ENCODE measurements around the gene FAM174C. TPM values are rescaled to one million over a fixed set of nuclear protein-coding genes. Genes with fewer than 3 reads are reported as not detected.
"Not testable (repeated sequence)": the region's sequence is repeated elsewhere in the genome, so short reads cannot be mapped to it uniquely, and the experiment has no call there.

FAM174C gene
- total RNA-seq, 1 experiment from 2014 or later, result 90.5 TPM

DNA sequence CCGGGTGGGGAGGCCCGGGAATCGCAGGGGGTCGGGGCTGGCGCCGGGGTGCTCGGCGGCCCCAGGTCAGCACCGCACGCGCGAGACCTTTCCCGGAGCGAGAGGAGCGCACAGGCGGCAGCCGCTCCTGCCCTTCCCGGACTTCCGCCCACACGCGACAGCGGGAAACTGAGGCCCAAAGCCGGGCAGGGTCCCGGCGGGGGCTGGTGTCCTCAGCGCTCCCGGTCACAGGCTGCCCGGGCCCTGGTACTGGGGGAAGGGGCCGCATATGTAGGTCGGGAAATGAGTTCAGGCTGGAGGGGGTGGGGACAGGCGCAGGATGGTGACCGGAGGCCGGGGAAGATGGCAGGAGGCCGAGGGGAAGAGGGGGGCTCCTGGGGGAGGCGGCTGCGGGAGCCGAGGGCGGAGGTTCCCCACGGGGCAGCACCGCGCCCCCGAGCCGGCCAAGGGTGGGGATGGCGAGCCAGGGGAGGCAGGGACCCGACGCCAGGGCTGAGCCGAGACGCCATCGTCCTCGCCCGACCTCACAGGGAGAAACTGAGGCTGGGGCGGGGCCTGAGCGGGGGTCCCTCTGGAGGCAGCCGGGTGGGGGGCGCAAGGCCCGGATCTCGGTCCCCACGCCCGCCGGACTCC is 38.2 kb upstream of the FAM174C start:
- no peak for DNase-seq (ENCODE audit: low spot score)

DNA sequence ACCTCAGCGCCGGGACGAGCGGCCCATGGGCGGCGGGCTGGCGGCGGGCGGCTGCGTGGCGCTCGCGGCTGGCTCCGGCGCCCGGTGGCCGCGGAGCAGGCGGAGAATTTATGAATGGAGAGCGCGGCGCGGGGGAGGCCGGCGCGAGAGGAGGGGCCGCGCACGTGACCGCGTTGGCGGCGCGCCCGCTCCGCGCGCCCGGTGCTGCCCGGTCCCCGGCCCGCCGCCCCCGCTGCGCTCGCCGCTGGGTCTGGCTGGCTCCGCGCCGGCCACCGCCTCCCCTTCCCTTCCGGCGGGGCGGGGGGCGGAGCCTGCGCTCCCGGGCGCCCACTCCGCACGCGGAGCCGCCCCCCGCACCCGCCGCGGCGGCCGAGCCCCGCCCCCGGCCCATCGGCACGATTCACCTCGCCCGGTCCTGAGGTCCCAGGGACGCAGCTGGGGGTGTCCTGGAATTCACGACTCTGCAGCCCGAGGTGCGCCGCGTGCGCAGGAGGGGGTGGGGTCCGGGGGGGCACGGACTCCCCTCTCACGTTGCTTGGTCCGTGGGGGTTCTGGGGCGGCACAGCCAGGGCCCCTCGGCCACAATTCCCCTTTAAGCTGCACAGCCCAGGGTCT is 37.5 kb upstream of the FAM174C start, which contains the start of gene CBARP:
CBARP (minus strand) TSS at position 252 of the 615 bp plus-strand sequence. CDS start 1,905 bp downstream, outside the sequence.
- no peak for DNase-seq (ENCODE audit: low spot score)

DNA sequence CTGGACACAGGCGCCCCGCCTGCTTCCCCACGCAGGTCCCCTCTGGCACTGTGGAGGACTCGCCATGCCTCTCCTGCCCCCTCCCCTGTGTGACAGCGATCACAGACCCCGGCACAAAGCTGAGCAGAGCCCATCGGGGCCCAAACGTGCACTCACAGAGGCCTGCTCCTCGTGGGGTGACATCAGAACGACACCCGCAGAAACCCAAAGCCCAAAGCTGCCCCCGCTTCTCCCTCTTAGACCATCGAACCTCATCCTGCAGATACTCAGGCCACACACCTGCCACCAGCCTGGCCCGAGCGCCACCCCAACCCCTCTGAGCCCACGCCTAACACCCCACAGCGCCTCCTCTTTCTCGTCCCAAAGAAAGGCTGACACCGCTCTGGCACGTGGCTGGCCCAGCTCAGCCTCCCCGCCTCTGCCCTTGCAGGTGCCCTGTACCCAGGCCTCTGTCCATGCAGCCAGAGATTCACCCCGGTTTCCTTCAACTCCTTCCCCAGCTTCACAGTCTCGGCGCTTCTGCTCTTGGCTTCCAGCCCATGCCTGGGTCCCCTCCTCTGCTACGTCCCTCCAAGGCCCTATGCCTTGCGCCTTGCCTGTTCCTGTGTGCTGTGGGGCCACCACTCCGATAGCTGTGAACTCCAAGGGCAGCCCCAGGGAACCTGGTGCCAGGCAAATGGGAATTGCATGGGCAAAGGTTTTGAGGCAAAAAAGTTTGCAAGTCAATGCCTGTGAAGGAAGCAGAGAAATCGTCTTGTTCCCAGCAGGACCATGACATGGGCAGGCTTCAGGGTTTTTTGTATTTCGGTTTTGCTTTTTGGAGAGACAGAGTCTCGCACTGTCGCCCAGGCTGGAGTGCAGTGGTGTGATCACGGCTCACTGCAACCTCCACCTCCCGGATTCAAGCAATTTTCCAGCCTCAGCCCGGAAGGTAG is 36.7 kb upstream of the FAM174C start:
- no peak for DNase-seq (ENCODE audit: low spot score)

DNA sequence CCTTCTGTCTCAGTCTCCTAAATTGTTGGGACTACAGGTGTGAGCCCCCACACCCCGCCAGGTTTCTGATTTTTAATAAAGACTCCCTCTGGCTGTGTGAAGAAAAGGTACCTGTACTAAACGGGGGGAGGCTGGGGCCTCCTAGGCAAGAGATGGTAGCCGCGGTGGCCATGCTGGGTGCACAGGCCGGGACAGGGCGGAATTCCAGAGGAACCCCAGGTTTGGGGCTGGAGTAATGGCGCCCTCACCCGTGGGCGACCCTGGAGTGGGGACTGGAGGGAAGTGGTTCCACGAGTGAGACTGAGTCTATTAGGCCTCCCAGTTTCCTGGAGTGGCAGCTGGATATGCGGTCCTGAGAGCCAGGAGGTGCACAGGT is 35.9 kb upstream of the FAM174C start:
- DNase-seq (ENCODE audit: low spot score), result no peak

DNA sequence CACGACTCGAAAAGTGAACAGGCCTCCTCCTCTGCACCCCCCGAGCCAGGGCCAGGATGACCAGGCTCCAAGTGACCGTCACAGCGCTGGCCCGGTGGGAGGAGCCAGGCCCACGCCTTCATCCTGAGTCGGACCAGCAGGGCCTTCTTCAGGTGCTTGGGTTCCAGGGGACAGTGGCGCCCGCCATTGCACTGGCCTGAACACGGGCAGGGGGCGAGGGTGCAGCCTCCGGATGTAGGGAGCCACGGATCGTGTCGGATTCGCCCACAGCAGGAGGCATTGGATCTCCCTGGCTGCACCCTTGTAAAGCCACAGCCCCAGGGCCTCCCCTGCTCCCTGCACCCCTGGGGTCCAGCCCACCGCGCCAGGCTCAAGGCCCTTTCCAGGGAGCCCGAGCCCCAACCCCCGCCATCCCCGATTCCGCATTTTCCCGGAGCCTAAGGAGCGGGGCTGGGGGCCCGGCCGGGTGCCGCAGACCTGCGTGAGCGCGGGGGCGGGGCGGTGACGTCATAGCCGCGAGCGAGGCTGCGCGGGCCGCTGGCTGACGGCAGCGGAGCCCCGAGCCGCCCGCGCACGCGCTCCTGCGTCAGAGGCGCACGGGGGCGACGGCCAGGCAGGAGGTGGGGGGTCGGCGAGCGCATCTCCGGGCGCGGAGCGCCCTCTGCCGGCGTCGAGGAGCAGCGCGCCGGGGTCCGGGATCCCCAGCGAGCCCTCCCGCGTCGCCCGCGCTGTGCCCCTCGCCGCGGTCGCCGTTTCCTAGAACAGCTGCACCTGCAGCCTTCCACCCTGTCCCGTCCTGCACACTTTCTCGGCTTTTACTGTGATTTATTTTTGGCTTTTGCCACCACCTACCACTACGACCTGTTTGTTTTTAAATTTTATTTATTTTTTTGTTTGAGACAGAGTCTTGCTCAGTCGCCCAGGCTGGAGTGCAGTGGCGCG is 35.3 kb upstream of the FAM174C start:
- peak; percentile 70 for DNase-seq (ENCODE audit: low spot score)

DNA sequence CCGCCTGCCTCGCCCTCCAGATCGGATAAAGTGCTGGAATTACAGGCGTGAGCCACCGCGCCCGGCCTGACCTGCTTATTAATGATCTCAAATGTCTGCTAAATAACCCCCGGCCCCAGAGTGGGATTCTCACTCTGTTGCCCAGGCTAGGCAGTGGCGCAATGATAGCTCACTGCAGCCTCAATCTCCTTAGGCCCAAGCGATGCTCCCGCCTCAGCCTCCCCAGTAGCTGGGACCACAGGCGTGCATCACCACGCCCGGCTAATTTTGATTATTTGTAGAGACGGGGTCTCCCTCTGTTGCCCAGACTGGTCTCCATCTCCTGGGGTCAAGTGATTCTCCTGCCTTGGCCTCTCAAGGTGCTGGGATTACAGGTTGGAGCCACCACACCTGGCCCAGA is 34.4 kb upstream of the FAM174C start:
- no peak for DNase-seq (ENCODE audit: low spot score)

DNA sequence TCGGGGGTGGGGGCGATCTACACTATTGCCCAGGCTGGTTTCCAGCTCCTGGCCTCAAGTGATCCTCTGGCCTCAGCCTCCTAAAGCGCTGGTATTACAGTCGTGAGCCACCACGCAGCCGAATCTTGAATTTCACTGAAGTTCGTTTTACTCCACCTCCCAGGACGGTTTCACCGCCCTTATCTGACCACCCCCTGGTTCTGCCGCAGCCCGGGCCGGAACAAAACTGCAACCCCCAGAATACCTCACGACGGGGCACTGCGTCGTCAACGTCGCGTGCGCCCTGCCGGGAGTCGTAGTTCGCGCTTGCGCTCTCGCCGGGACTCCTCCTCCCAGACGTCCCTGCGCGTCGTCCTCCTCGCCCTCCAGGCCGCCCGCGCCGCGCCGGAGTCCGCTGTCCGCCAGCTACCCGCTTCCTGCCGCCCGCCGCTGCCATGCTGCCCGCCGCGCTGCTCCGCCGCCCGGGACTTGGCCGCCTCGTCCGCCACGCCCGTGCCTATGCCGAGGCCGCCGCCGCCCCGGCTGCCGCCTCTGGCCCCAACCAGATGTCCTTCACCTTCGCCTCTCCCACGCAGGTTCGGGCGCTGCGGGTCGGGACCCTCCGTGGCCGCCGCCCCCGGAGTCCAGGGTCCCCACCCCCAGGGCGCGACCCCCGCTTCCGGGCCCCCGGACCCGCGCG is 33.8 kb upstream of the FAM174C start, which contains the start of gene ATP5F1D:
ATP5F1D (plus strand) TSS at position 335 of the 679 bp plus-strand sequence; CDS start at position 435, 100 bp downstream.
- DNase-seq (ENCODE audit: low spot score), result peak; percentile 91

DNA sequence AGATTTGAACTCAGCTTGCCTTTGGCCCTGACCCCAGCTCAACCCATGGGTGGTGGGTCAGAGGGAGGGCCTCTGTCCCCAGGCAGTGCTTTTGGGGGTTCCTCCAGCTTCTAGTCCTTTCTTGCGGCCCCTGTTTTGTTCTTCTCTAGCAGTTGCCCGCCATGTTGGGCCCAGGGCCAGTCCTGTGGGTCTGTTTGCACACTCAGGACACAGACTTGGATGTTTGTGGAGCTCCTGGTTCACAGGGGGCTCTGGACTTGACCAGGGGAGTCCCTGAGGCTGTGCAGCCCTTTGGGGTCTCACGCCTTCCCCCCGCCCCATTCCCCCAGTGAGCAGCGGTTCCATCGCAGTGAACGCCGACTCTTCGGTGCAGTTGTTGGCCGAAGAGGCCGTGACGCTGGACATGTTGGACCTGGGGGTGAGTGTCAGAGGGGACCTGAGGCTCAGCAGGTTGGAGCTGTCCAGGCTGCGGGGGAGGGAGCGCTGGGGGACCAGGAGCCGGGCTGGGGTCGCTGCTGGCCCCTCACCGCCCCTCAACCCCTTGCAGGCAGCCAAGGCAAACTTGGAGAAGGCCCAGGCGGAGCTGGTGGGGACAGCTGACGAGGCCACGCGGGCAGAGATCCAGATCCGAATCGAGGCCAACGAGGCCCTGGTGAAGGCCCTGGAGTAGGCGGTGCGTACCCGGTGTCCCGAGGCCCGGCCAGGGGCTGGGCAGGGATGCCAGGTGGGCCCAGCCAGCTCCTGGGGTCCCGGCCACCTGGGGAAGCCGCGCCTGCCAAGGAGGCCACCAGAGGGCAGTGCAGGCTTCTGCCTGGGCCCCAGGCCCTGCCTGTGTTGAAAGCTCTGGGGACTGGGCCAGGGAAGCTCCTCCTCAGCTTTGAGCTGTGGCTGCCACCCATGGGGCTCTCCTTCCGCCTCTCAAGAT is 31.3 kb upstream of the FAM174C start:
- DNase-seq (ENCODE audit: low spot score), result peak; percentile 79

DNA sequence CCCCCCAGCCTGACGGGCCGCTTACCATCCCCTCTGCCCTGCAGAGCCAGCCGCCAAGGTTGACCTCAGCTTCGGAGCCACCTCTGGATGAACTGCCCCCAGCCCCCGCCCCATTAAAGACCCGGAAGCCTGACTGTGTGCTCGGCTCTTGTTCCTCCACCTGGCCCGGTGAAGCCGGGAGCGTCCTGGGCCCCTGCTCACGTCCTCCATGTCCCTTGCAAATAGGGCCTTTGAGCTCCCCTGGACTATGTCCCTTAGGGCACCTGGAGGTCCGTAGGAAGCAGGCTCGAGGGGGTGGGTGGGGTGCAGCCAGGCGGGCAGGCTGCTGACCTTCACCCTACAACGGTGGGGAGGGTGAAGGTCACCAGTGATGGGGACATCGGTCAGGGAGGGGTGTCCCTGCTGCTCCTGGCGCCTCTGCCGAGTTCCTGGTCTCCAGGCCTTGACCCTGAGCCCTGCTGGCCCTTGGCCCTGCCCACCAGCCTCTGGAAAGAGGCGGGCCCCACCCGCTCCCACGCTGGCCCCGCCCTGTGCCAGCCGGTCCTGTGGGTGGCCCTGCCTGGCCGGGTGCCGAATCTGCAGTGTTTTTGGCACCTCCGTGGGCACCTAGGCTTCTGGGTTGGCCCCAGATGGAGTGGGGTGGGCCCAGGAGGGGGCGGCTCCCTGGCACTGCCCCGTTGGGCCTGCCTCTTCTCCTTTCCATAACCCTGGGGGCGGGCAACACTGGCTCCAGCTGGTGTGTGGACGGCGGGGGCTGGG is 30.5 kb upstream of the FAM174C start:
- no peak for DNase-seq (ENCODE audit: low spot score)

DNA sequence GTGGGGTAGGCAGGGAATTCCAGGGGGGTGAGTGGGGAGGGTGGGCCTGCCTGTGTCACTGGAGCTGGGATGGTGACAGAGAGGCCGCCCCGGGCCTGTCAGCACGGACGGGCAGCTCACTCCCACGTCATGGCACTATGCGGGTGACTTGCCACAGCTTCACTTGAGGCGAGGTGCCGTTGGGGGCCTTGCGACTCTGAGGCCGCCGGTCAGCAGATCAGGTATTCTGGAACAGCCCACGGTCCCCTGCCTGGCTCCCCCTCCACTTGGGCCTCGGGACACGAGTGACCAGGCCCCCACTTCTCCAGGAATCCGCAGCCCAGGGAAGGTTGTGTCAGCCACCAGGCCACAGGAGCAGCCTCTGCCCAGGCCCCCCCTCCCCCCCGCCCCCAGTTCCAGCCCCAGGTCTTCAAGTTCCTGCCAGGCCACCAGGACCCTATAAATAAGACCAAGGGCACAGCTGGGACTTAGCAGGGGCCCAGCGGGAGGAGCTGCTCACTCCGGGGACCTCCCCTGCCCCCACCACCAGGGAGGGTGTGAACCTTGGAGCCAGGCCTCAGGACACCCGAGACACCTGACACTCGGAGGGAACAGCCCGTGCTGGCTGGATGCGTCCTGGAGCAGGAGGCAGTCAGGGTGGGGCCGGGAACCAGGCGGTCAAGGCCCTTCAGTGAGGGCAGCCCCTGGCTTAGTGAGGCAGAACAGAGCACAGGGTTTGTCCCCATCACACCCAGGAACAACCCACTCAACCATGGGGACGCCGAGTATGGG is 29.7 kb upstream of the FAM174C start:
- no peak for DNase-seq (ENCODE audit: low spot score)

DNA sequence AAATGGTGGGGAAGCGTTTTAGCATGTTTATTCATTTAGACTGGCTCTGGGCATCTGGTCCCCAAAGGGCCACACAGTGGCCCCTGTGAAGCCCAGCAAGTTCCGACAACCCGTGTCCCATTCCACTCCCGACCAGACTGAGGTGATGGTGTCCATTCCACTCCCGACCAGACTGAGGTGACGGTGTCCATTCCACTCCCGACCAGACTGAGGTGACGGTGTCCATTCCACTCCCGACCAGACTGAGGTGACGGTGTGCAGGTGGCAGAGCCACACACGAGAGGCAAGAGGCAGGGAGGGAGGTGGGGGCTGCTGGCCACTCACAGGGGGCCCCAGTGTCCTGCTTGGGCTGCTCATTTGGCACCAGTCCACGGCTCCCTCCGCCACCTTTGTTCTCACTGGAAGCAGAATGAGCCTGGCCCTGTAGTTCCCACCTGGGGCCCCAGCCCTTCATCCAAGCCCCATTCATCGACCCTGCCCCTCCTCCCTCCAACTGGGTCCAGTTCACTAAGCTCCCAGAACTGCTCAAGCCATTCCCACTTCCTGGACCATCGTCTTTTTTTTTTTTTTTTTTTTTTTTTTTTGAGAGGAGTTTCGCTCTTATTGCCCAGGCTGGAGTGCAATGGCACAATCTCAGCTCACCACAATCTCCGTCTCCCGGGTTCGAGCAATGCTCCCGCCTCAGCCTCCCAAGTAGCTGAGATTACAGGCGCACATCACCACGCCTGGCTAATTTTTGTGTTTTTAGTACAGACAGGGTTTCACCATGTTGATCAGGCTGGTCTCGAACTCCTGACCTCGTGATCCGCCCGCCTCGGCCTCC is 28.9 kb upstream of the FAM174C start:
- not testable (repeated sequence) for DNase-seq (ENCODE audit: low spot score)

DNA sequence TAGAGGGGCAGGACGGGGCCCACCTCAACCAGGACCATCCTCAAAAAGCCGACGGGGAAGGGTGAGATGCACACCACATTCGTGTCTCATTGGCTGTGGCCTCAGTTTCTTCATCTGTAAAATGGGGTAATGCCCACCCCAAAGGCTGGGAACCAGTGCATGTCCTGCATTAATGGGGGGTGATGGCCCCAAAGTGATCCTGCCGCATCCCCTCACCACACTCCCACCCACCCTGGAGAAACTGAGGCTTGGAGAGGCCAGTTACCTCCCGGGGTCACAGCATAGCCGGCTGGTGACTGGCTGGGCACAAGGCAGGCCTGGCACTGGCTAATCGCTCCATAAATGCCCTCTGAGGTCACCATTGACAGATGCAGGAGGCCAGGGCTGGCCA is 27.6 kb upstream of the FAM174C start:
- DNase-seq (ENCODE audit: low spot score), result no peak

DNA sequence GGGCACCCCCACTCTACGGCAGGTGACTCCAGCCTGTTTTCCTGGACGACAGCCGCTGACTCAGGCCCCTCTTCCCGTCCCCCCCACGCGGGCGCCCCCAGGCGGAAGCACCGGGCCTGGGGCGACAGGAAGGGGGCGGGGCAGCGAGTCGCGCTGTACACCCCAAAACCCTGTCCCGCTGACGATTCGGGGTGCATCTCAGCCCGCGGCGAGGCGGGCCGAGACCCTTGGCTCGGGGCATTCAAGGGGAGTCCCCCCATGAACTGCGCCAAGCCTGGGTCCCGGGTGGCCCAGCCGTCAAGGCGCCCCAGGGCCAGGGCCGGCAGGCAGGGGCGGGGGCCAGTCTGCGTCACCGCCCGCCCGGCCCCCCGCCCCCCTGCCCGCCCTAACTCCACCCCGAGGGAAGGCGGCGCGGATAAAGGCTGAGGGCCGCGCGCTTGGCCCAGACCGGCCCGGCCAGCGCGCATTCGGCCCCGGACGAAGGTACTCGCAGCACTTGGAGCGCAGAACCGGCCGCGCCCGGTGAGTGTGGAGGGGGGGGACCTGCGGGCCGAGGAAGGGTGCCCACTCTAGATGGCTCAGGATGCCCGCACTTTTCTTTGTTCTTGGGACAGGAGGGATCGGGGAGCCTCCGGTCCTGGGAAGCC is 27.1 kb upstream of the FAM174C start, which contains the start of gene MIDN:
MIDN (plus strand) TSS at position 445 of the 647 bp plus-strand sequence. CDS start 1,714 bp downstream, outside the sequence.
- DNase-seq (ENCODE audit: low spot score), result peak; percentile 95

DNA sequence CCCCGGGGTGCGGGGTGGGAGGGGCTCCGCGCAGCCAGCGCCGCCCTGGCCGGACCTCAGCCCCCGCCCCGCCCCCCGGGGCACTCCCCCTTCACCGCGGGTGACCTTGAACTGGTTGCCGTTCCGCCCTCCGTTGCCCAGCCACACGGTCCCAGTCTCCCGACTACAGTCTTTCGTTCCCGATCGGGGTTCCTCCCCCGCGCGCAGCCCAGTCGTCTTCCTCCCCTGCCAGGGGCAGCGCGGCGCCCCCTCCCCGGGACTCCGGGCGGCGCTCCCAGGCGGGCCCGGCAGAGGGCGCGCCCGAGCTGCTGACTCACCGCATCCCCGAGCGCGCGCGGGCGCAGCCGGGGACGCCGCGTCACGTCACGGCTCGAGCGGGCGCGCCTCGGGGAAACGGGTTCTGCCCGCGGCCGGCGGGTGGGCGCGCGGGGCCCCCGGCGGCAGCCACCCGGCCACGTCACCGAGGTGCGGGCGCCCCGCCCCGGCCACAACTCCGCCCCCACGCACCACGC is 26.5 kb upstream of the FAM174C start:
- DNase-seq (ENCODE audit: low spot score), result no peak

DNA sequence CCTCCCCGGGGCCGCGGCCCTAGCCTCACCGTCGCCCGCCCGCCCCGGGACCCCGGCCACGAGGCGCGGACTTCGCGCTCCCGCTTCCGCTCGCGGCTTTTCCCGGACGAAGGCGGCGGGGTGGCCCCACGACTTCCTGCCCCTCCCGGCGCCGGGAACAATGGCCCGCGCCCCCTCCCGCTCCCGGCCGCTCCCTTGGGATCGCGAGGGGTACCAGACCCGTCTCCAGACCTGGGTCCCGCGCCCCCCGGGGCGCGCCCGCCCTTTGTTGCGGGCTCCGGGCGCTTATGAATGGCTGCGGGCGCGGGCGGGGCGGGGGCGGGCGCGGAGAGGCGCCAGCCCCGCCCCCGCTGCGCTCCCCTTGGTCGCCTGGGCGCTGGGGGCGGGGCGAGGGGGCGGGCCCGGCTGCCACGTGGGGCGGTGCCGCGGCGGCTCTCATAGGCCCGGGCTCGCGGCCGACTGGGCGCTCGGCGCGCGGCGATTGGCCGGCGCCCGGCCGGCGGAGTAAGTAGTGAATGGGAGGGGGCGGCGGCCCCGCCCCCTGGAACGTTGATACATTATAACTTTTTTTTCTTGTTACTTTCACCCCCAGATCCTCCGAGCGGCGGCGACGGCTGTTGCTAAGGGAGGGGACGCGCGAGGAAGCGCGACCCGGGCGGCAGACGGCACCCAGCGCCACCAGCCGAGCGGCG is 25.9 kb upstream of the FAM174C start:
- DNase-seq (ENCODE audit: low spot score), result peak; percentile 97

DNA sequence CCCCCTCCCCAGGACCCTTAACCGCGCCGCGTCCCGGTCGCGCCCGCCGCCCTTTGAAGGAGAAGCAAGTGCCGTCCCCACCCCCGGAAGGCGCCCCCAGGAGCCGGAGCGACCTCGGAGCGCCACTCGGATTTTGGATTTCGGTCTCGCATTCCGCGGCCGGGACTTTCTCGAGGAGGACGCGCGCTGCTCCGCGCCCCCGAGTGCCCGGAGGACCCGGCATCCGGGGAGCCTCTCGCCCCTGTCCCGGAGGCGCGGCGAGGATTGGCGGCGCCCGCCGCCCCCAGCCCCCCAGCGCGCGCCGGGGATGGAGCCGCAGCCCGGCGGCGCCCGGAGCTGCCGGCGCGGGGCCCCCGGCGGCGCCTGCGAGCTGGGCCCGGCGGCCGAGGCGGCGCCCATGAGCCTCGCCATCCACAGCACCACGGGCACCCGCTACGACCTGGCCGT is 25.3 kb upstream of the FAM174C start:
- DNase-seq (ENCODE audit: low spot score), result no peak
